Inferior parietal cortex (tissue), 1 donor: ENCODE results near the gene CLDN14.

Experiments
- DNase-seq: peaks from one replicate; pipeline ENCODE4 v3.0.0-alpha.2; 2016; ENCODE audit errors: extremely low spot score

CLDN14 gene

DNA sequence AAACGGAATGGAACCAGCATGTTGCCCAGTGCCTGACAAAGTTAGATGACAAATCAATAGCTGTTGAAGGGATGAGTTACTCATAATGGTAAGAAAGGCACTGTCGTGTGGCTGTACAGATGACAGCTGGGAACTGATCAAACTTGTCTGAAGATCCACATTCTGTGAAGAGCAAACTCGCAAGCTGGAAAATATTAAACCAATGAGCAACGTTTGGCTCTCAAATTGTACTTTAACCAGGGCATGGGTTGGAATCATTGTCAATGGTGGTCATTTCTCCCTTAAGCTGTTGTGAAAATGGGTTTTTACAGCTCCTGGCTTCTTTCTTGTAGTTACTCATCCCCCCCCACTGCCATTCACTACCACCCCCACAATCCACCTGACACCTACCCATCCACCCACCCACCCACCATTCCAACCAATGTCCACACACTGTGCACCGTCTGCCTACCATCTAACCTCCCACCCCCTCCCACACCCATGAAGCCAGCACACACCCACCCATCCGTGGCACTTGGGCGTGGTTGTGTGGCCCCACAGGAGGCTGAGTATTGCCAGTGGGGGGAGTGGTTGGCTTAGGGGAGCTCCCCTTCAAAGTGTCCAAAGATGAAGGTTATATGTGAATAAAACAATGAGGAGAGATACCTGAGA, 46.7 kb downstream of the CLDN14 start:
- no peak for DNase-seq

DNA sequence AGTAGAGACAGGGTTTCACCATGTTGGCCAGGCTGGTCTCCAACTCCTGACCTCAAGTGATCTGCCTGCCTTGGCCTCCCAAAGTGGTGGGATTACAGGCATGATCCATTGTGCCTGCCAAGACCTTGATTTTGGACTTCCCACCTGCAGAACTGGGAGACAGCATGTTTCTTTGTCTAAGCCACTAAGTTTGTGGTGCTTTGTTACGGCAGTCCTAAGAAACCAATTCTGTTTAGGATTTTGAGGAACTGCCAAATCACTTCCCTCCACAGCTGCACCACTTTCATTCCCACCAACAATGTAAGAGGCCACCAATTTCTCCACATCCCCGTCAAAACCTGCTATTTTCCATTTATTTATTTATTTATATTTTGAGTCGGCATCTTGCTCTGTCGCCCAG, 48.7 kb downstream of the CLDN14 start:
- no peak for DNase-seq

DNA sequence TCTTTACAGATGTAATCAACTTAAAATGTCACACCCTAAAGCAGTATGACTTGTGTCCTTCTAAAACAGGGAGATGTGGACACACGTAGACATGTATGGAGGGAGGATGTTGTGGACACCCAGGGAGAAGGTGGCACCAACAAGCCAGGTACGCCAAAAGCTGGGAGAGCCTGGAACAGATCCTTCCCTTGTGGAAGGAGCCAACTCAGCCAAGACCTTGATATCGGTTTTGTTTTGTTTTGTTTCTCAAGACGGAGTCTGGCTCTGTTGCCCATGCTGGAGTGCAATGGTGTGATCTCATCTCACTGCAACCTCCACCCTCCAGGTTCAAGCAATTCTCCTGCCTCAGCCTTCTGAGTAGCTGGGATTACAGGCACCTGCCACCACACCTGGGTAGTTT, 49.1 kb downstream of the CLDN14 start:
- DNase-seq, result no peak

DNA sequence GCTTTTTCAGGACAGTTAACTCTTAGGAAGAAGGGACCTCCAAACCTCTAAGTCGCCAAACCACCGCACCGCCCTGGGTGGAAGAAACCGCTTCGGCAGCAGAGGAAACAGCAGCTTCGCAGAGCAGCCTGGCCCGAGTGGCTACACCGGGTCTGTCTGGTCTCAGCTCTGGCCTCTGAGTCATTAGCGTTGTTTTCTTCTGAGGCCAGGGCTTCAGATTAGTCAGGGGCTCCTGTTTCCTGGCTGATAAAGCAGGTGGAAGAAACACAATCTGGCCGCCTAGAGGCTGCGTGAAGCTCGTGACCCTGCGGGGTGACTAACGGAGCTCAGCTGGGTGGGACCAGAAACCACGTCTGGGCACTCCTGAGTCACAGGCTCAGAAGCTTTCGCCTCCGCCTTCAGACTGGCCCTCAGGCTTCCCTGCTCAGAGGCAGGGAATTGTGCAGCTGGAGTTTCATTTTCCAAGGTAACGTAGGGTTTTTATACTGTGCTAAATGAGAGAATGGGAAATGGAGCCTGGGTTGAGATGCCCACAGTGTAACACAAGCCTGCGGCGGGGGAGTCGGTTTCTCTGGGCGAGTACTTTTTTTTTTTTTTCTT, 49.9 kb downstream of the CLDN14 start:
- DNase-seq, result peak; percentile 52

DNA sequence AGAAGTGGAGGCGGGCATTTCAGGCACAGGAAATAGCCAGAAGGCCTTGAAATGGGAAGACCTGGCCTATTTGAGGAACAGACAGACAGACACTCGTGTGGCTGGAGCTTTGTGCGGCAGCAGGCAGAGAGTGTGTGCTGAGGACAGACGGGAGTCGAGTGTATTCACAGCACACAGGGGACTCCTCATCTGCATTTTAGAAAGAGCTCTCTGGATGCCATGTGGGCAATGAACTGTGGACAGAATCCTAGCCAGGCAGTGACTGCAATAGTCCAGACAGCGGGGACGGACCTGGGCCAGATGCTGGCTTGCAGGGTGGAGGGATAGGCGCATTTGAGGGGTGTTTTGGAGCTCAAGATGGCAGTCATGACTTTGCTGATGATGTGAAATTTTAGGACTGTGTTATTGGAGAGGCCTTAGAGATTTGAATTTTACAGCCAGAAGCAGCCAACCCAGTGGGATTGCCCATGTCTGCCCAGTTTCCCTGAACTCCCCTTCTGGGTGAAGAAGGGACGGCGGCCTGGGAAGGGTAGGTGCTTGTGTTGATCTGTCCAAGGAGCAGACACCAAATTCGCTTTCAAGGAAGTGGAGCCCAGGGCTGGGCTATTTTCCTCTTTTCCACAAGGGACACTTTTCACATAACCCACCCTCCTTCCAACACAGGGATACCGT, 51.0 kb downstream of the CLDN14 start:
- DNase-seq, result no peak

DNA sequence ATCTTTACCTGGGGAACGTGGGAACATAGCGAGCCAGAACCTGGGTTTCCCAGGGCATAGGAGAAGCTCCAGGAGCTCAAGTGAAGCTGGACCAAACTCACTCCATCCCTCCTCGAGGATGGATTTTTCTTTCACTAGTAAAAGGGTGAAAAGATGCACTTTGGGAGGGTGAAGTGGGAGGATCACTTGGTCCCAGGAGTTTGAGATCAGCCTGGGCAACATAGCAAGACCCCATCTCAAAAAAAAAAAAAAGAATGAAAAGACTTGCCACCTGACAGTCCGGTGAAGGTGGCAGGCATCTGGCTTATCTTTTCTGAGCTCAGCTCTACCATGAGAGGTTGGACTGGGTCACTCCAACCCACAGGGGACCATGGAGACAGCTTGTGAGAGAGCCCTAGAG, 52.4 kb downstream of the CLDN14 start:
- DNase-seq, result no peak

DNA sequence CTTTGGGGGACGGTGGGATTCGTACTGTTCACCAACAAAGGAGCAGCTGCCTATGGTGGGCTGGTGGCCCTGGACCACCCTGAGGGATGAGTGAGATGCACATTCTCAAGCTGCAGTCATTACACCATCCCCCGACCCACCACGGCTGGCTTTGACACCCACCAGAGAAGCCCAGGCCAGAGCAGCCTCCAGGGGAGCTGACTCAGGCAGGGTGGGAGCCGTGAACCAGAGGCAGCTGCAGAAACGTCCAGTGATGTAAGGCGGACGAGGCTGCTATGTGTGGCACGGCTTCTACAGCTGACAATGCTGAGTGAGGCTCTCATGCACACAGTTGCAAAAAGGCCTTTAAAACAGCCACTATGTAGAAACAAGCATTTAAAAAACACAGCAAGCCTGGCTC, 54.6 kb downstream of the CLDN14 start:
- DNase-seq, result no peak

DNA sequence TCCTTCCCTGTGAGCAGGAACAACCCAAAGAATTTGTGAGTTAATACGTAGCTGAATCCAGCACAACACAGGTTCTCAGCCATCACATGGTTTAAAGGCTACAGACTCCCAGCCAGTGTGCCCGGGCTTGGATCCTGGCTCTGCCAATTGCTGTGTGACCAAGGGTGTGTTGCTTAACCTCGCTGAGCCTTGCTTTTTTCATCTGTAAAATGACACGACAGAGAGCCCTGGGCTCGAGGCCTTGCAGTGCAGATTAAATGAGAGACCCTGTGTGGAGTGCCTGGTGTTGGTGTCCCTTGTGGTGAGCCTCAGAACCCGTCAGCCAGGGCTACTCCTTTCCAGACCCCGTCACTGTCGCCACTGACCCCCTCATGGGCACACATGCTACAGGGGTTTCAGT, 55.3 kb downstream of the CLDN14 start:
- DNase-seq, result no peak

DNA sequence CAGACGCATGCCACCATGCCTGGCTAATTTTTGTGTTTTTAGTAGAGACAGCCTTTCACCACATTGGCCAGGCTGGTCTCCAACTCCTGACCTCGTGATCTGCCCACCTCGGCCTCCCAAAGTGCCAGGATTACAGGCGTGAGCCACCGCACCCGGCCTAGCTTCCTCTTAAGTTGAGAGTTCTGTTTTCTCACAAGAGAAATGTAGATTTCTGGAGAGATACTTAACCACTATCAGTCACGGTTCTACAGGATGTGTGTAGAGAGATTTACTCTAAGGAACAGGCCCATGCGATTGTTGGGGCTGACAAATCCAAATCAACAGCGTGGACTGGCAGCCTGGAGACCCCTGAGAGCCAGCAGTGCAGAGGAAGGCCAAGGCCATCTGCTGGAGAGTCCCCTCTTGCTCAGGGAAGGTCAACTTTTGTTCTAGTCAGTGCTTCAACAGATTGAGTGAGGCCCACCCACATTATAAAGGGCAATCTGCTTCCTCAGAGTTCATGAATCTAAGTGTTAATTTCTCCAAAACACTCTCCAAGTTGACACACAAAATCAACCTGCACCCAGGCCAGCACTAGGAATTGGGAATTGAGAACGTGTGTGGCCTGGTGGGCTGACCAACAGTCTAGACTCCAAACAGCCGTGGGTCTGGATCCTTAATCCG, 56.0 kb downstream of the CLDN14 start:
- no peak for DNase-seq

DNA sequence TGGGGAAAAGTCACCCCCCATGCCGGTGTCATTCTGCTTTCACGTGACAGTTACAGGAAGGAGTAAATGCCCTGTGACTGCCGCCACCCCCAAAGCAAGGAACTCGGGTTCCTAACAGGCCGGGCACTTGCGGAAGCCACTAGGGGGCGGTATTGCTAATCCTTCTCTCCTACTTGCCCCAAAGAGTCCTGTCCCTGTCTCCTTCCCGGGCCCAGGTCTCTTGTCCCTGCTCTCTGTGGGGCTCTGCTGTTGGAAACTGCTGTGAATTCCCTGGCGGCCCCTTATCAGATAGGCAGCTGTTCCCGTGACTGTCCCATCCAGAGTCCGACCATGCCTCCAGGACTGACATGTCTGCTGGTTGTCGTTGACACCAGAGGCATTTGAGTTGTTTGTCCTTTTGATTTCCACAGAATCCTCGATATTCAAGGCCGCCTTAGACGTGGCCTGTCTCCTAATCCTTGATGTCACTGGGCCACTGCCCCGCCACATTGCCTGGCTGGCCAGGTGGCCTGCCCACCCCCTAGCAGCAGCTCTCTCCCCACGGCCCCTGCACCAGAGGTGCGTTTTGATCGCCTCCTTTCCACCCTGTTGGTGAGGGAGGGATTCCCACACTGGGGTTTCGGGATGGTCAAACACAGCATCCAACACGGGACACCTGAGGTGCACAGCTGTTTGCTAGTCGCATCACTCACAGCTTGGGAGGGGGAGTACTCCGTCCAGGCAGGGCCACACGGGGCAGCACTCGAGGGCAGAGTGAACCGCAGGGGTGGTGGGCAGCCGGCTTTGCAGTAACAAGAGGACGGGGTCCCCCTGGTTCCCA, 57.4 kb downstream of the CLDN14 start:
- peak; percentile 17 for DNase-seq

DNA sequence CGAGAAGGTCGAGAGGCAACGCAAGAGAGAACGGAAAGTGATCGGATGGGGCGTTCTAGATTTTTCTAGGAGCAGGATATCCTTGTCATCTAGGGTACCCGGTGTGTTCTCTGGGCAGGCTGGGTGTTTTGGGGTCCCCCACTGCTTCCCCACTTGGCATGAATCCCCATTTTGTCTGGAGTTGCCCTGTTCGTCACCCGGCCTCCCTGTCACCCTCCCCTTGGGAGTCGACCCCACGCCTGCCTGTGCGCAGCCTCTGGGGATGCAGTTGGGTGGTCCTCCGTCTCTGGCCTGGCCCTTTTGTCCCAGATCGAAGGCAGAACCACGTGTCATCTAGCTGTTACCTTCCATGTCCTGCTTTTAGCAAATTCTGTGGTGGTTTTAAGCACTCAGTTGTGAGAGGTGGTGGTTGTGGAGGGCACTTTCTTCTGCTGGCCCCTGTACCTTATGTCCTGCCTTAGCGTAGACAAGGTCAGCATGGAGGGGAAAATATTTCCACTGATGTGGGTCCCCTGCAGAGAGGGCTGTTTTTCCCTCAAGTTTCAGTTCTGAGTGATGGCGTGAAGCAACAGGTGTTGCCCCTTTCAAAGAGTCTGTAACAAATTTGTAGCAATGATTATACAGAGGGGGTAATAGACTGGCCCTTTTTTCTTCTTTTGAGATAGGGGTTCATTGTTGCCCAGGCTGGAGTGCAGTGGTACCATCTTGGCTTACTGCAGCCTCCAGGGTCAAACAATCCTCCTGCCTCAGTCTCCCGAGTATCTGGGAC, 59.2 kb downstream of the CLDN14 start:
- DNase-seq, result no peak

DNA sequence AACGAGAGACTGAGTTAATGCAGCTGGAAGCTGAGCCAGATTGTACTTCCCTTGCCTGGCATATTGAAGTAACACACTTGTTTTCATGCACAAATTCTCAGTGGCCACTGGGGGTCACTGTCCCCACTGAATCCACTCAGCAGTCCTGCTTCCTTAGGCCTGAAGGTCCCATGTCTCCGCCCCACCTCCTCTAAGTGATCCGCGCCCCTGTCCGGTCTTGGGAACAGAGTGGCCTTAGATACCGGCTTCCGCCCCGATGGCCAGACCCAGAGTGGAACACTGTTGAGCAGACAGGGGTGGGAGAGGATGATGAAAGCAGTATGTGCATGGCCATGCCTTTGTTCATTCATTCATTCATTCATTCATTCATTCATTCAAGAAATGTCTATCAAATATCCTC, 59.9 kb downstream of the CLDN14 start:
- peak; percentile 76 for DNase-seq

DNA sequence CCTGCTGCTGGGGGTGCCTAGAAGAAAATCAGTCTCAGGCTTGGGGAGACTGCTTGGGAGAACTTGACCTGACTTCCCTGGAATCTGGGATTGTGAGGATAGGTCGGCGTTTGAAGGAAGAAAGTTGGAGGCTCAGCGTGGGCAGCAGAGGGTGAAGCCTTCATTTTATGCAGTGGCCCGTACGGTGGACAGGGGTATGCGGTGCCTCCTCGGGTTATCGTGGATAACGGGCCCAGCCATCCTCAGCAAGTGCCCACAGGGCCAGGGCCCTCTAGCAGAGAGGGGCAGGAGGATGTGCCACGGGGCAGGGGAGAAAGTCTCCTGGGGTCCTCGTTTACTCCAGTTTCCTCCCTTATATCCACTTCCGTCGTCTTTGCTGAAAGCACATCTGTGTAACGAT, 60.7 kb downstream of the CLDN14 start:
- DNase-seq, result no peak

DNA sequence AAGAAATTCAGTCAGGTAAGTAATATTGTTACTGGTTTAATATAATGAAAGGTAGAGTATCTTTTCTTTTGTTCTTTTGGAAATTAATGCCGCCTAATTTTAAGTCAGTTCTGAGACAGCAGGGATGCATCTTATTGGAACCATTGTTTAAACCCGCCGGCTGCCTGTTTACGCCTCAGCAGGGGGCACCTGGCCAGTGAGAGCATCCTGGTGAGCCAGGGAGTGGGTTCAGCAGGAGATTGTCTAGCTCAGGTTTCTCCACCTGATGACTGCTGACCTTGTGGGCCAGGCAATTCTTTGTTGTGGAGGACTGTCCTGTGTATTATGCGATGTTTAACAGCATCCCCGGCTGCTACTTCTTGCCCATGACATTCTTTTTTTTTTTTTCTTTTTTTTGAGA, 64.5 kb downstream of the CLDN14 start:
- no peak for DNase-seq

DNA sequence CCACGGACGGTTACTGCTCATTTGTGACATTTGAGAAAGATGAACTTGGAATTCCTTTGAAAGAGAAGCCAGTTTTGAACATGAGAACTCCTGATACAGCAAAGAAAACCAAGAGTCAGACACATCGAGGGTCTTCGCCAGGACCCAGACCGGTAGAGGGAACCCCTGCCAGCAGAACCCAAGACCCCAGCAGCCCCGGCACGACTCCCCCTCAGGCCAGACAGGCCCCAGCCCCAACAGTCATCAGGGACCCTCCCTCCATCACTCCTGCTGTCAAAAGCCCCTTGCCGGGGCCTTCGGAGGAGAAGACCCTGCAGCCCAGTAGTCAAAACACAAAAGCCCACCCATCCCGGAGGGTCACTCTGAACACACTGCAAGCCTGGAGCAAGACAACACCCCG, 67.0 kb downstream of the CLDN14 start:
- no peak for DNase-seq

DNA sequence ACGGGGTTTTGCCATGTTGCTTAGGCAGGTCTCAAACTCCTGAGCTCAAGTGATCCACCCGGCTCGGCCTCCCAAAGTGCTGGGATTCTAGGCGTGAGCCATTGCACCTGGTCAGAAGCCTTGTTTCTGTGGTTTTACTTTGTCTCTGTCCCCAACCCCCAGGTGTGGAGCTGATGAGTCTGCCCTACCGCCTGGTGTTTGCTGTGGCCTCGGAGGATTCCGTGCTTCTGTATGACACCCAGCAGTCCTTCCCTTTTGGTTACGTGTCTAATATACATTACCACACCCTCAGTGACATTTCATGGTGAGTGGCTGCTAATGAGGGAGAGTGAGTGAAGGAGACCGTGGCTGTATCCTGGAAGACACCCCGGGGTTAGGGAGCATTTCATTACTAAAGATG, 68.6 kb downstream of the CLDN14 start:
- DNase-seq, result no peak
